ENCODE results near the gene ADAM22. TPM values are rescaled to one million over a fixed set of nuclear protein-coding genes. Genes with fewer than 3 reads are reported as not detected.

The ADAM22 gene
- total RNA-seq, 1 experiment from 2014 or later, result 10.0 TPM

- H3K79me2 ChIP-seq (ENCODE audit: insufficient read depth, low read length), result no peaks in the 10 kb centered on the region
- H2AFZ ChIP-seq (ENCODE audit: low read depth, low read length, poor library complexity, severe bottlenecking), result no peak overlapping the region
- no peak overlapping the region for H3K4me2 ChIP-seq (ENCODE audit: low read length)
- intact Hi-C loops (cut with micrococcal nuclease), result no loop called here
- H3K9me2 ChIP-seq (ENCODE audit: insufficient read depth), result no peaks in the 10 kb centered on the region
- H3K9me3 ChIP-seq (ENCODE audit: control insufficient read depth in 1 of 2, insufficient read depth in 1 of 2, low read depth in 1 of 2, low read length in 2 of 2), result no peaks in the 10 kb centered on the region
- H3K9ac ChIP-seq (ENCODE audit: low read length), result no peak overlapping the region
- CTCF ChIA-PET, result no interaction called here
- H4K20me1 ChIP-seq (ENCODE audit: insufficient read depth), result no peaks in the 10 kb centered on the region
- no peaks in the 10 kb centered on the region for H3K36me3 ChIP-seq (ENCODE audit: control insufficient read depth in 1 of 2, insufficient read depth in 2 of 2, low read length in 2 of 2)
- no TSS peak for BruUV-seq (replicated peaks)
- TF ChIP-seq CEBPB (IDR thresholded peaks at IDR 0.05; ENCODE audit: low read depth) (no peak), EGR1 (IDR thresholded peaks at IDR 0.05; ENCODE audit: low read depth) (no peak), REST (IDR thresholded peaks at IDR 0.05; ENCODE audit: low read depth) (no peak), SRF (IDR thresholded peaks at IDR 0.05; ENCODE audit: low read depth) (no peak)
- ATAC-seq (no peak), DNase-seq (ENCODE audit: low read depth, low spot score) (no peak)
- POLR2A ChIA-PET, result no interaction called here
- H3K27ac ChIP-seq (ENCODE audit: low read depth, low read length), result no peak overlapping the region
- H3K4me1 ChIP-seq (ENCODE audit: control insufficient read depth in 1 of 2, insufficient read depth in 2 of 2, low read length in 2 of 2), result peaks cover 2 to 5% of the 10 kb centered on the region in 2 experiments; a peak in 2 of 4 replicates
- H3K27me3 ChIP-seq (ENCODE audit: insufficient read depth, low read length), result no peaks in the 10 kb centered on the region
- RAD21 ChIA-PET (ENCODE audit: low non-redundant PET in 1 of 2, low total read pairs in 2 of 2, uncharacterized antibody in 2 of 2, unreplicated experiment in 2 of 2), result no interaction called here
- no peak overlapping the region for H3K4me3 ChIP-seq (replicated peaks in 1 of 2; ENCODE audit: low read depth in 1 of 2, low read length in 2 of 2)
These were observed 81.3 kb downstream of the ADAM22 start for GRCh38 chr7:88015309-88015708.

- Histone ChIP-seq H3K9ac (ENCODE audit: low read length) (no peak overlapping the region), H2AFZ (ENCODE audit: low read depth, low read length, poor library complexity, severe bottlenecking) (no peak overlapping the region), H3K79me2 (ENCODE audit: insufficient read depth, low read length) (no peaks in the 10 kb centered on the region), H4K20me1 (ENCODE audit: insufficient read depth) (no peaks in the 10 kb centered on the region), H3K9me3 (ENCODE audit: control insufficient read depth in 1 of 2, insufficient read depth in 1 of 2, low read depth in 1 of 2, low read length in 2 of 2) (no peaks in the 10 kb centered on the region), H3K4me2 (ENCODE audit: low read length) (no peak overlapping the region), H3K4me3 (replicated peaks in 1 of 2; ENCODE audit: low read depth in 1 of 2, low read length in 2 of 2) (no peak overlapping the region), H3K36me3 (ENCODE audit: control insufficient read depth in 1 of 2, insufficient read depth in 2 of 2, low read length in 2 of 2) (no peaks in the 10 kb centered on the region), H3K4me1 (ENCODE audit: control insufficient read depth in 1 of 2, insufficient read depth in 2 of 2, low read length in 2 of 2) (peaks cover 5 to 21% of the 10 kb centered on the region in 2 experiments; a peak in 2 of 4 replicates), H3K27ac (ENCODE audit: low read depth, low read length) (no peak overlapping the region), H3K9me2 (ENCODE audit: insufficient read depth) (no peaks in the 10 kb centered on the region), H3K27me3 (ENCODE audit: insufficient read depth, low read length) (no peaks in the 10 kb centered on the region)
- no TSS peak for BruUV-seq (replicated peaks)
- intact Hi-C loops (cut with micrococcal nuclease), result no loop called here
- RAD21 ChIA-PET (ENCODE audit: low non-redundant PET in 1 of 2, low total read pairs in 2 of 2, uncharacterized antibody in 2 of 2, unreplicated experiment in 2 of 2), result no interaction called here
- CTCF ChIA-PET, result no interaction called here
- TF ChIP-seq CEBPB (IDR thresholded peaks at IDR 0.05; ENCODE audit: low read depth), result no peak
- TF ChIP-seq FOSL1 (IDR thresholded peaks at IDR 0.05; ENCODE audit: low read depth), result no peak
- TF ChIP-seq ATF3 (IDR thresholded peaks at IDR 0.05), result no peak
- TF ChIP-seq POLR2AphosphoS5 (IDR thresholded peaks at IDR 0.05; ENCODE audit: low read depth, low read length), result no peak
- TF ChIP-seq RAD21 (IDR thresholded peaks at IDR 0.05; ENCODE audit: low read depth), result no peak
- TF ChIP-seq JUND (IDR thresholded peaks at IDR 0.05), result no peak
- no peak for TF ChIP-seq ZBTB33 (IDR thresholded peaks at IDR 0.05; ENCODE audit: extremely low read depth, insufficient replicate concordance, low read length)
- no peak for TF ChIP-seq ELF1 (IDR thresholded peaks at IDR 0.05; ENCODE audit: borderline replicate concordance, low read depth)
- no peak for TF ChIP-seq ZNF274 (IDR thresholded peaks at IDR 0.05; ENCODE audit: low read depth, low read length)
- TF ChIP-seq ZFX (IDR thresholded peaks at IDR 0.05), result no peak
- TF ChIP-seq SP1 (IDR thresholded peaks at IDR 0.05; ENCODE audit: low read depth), result no peak
- DNase-seq (ENCODE audit: low read depth, low spot score) (no peak), ATAC-seq (no peak)
- POLR2A ChIA-PET, result no interaction called here
These were observed 84.5 kb downstream of the ADAM22 start for GRCh38 chr7:88018501-88018900.
